ENCODE results near the gene C9orf85. TPM values are rescaled to one million over a fixed set of nuclear protein-coding genes. Genes with fewer than 3 reads are reported as not detected.

Gene C9orf85
- total RNA-seq, 1 donor from 2014 or later = 11.0 TPM

DNA sequence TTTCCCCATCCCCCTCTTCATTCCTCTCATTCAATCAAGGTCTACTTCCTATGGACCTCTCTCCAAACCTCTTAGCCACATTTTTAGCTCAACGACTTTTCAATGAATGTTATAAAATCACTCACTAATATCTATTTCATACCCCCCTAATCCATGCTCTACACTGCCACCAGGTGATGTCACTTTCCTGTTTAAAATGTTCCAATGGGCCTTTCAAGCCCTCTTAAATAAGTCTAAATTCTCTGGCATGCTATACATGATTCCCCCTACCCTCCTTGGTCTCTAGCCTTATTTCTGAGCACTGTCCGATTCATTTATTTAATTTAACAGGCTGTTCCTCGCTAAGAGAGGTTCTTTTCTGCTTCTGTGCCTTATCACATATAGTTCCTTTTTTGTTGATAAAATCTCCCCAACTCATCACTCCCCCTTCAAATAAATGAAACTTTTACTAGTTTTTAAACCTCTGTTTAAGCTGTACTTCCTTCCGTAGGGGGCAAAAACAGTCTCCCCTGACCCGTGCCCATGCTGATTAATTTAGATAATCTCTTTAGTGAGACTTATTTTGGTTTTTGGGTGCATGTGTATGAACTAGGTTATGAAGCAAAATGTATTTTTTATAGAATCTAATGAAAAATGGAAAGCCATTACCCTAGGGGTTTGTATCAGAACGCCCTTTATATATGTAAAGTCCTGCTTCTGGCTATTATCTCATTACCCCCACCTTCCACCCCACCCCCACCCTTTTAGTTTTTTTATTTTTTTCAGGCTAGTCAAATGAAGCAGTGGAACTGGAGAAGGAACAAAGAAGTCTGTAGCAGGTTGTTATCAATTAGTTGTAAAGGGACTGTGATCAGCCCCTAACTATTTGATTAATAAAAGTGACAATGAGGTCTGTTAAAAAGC, 9.5 kb upstream of the C9orf85 start:
- intact Hi-C loops (cut with micrococcal nuclease) = loop anchor here (1.0 to 2.0 kb wide), 2 partner anchors 9 to 1487 kb away; partner anchors contain the start of genes ABHD17B, C9orf85 and KLF9

- intact Hi-C loops (cut with micrococcal nuclease) = no loop called here
Measured at GRCh38 chr9:71904076-71904475, 7.4 kb upstream of the C9orf85 start.

DNA sequence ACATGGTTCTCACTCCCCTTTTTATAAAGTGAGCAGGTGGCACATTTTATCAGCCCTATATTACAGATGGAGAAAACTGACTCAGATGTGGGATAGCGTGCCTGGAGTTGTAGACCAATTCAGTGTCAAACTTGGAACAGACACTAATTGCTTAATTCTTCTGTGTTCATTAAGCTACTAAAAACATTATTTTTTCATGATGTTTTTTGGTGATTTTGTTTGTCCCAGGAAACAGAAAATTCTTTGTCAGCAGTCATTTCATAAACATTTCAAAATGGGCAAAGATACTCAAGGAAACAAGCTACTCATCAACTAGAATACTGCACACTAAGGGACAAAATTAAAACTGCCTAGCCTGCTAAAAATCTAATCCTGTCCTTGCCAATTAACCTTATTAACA, 2.6 kb upstream of the C9orf85 start:
- intact Hi-C loops (cut with micrococcal nuclease) = no loop called here

GRCh38 chr9:71909887-71910649, 1.4 kb upstream of the C9orf85 start:
- intact Hi-C loops (cut with micrococcal nuclease) = loop anchor here (2.0 to 10.0 kb wide), 7 partner anchors 51 to 1491 kb away; partner anchors contain the start of genes ANXA1 and ZFAND5

GRCh38 chr9:71910650-71911060, 784 bp upstream of the C9orf85 start:
- intact Hi-C loops (cut with micrococcal nuclease) = loop anchor here (1.0 to 10.0 kb wide), 13 partner anchors 8 to 1652 kb away; partner anchors contain the start of genes ANXA1, SMC5 and ZFAND5

GRCh38 chr9:71911908-71912335, 483 bp downstream of the C9orf85 start:
- intact Hi-C loops (cut with micrococcal nuclease) = loop anchor here (1.0 to 10.0 kb wide), 13 partner anchors 10 to 1654 kb away; partner anchors contain the start of genes ANXA1, SMC5 and ZFAND5

GRCh38 chr9:71915495-71915894, 4.1 kb downstream of the C9orf85 start:
- intact Hi-C loops (cut with micrococcal nuclease) = loop anchor here (10.0 kb wide), 1 partner anchor 311 kb away; no protein-coding TSS in a partner anchor

- intact Hi-C loops (cut with micrococcal nuclease) = loop anchor here (10.0 kb wide), 1 partner anchor 312 kb away; no protein-coding TSS in a partner anchor
Measured at GRCh38 chr9:71916834-71917534, 5.5 kb downstream of the C9orf85 start.

- intact Hi-C loops (cut with micrococcal nuclease) = loop anchor here (10.0 kb wide), 1 partner anchor 314 kb away; no protein-coding TSS in a partner anchor
Measured at GRCh38 chr9:71918419-71918818, 7.0 kb downstream of the C9orf85 start.

- intact Hi-C loops (cut with micrococcal nuclease) = no loop called here
Measured at GRCh38 chr9:71920456-71921189, 9.2 kb downstream of the C9orf85 start.

GRCh38 chr9:71921190-71921814, 9.9 kb downstream of the C9orf85 start:
- intact Hi-C loops (cut with micrococcal nuclease) = no loop called here

GRCh38 chr9:71924576-71924975, 13.1 kb downstream of the C9orf85 start:
- intact Hi-C loops (cut with micrococcal nuclease) = no loop called here

- intact Hi-C loops (cut with micrococcal nuclease) = no loop called here
Measured at GRCh38 chr9:71925834-71926233, 14.4 kb downstream of the C9orf85 start.

DNA sequence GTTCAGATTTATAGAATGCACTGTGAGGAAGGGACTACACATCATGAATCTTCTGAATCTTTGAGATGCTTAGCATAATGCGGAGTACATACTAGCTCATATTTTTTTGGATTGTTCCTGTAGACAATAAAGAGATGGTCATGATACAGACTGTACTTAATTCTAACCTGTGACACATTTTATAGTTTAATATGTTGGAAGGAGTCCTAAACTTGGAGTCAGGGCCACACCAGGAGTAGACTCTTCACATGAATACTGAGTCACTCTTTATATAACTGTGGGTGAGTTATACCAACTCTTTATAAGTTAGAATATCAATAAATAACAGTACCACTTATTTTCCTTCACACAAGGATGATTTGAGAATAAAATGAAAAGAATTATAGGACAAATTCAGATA, 16.9 kb downstream of the C9orf85 start:
- intact Hi-C loops (cut with micrococcal nuclease) = no loop called here

- intact Hi-C loops (cut with micrococcal nuclease) = no loop called here
Measured at GRCh38 chr9:71928806-71929205, 17.4 kb downstream of the C9orf85 start.

DNA sequence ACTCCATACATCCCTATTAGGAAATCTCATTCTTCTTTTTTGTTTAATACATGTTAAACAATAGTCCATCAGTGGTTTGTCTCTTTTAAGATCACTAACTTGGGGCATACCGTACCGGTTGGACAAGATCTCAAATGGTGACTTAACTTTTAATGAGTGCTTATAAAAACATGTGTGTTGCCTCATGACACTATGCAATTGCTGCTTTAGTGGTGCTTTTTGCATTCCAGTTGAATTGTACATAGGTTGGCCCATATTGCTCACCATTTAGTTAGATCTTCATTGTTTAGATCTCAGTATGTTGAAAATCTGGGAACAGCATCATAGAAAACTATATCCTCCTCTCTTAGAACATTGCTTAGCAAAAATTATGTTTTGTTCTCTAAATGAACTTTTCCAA, 17.8 kb downstream of the C9orf85 start:
- intact Hi-C loops (cut with micrococcal nuclease) = no loop called here

DNA sequence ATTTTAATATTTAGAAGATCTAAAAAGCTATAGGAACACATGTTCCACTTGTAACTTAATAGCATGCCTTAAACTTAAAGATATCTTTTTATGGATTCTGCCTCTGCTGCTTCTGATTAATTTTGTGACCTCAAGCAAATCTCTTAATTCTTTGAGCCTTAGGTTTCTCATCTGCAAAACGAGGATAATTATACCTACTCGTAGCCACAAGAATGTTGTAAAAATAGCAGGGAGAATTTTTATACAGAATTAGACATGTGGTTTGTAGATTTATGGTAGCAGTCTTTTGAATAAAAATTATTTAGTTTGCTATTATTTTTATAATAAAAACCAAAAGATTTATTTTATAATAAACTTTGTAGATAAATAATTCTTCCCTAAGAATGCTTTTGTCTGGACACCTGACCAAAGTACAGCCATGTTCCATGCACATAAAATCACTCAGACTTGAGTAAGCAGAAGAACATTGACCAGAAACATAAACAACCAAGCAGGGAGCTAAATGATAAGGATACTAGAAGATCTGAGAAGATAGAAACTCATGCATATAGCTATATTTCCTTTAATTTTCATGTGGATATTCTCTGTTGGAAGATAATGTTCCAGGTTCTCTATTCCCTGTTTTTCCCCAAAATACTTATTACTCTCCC, 18.5 kb downstream of the C9orf85 start:
- intact Hi-C loops (cut with micrococcal nuclease) = no loop called here

DNA sequence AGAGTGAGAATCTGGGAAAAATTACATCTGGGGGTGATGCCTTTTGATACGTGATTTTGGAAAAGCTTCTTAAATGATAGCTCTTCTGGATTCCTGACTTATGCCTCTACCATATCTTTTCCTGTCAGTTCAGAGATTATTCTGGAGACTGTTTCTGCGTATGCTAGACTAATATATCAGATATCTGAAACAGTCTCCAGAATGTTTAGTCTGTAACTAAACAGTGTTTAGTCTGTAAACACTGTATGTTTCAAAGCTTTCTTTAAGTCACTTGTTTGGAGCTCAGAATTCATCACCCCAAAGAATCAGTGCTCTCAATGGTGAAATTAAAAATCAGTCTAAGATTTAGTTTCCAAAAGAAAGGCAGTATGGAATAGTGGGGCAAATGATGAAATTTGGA, 19.7 kb downstream of the C9orf85 start:
- intact Hi-C loops (cut with micrococcal nuclease) = no loop called here

DNA sequence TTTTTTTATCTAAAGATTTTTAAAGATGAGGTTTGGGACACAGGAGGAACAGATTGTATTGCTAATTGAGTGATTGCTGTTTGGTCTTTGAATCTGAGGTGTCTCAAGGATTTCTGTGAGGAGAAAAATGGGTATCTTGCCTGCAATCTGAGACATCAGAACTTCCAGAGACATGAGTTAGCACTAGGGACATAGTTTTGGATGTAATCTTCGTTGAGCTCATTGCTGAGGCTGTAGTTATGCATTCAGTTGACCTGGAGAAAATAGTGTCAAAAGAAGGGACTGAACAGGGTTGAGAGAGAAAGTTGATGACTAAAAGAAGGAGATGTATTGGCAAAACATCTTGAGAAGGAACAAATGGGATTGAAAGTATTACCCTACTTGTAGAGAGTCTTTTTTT, 24.6 kb downstream of the C9orf85 start:
- intact Hi-C loops (cut with micrococcal nuclease) = no loop called here
